B cell (primary cell): ENCODE results near the gene MTCL1.

ENCODE experiments used
- EZH2 ChIP-seq: IDR thresholded peaks from 2 replicates; pipeline ENCODE4 v1.6.1; 2012; ENCODE audit warnings: borderline replicate concordance, low read depth, mild to moderate bottlenecking, moderate library complexity, low read length; ENCODE audit not compliant: insufficient read depth, poor library complexity, severe bottlenecking
- TF ChIP-seq, protein P1 (sequence below): fragments of 200-600 bp; IDR thresholded peaks from one replicate; pipeline ENCODE4 v1.8.0; 2022; ENCODE audit warnings: antibody characterized with exemption, mild to moderate bottlenecking

DNA sequence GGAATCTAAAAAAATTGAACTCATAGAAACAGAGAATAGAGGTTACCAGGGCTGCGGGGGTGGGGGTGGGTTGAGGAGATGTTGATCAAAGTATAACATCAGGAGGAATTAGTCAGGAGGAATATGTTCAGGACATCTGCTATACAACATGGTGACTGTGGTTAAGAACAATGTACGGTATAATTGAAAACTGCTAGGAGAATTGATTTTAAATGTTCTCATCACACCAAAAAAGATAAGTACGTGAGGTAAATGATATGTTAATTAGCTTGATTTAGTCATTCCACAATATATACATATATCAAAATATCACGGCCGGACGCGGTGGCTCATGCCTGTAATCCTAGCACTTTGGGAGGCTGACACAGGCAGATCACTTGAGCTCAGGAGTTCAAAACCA is 140.2 kb downstream of the MTCL1 start:
- no peak for TF ChIP-seq EZH2
- TF ChIP-seq, protein P1, sequence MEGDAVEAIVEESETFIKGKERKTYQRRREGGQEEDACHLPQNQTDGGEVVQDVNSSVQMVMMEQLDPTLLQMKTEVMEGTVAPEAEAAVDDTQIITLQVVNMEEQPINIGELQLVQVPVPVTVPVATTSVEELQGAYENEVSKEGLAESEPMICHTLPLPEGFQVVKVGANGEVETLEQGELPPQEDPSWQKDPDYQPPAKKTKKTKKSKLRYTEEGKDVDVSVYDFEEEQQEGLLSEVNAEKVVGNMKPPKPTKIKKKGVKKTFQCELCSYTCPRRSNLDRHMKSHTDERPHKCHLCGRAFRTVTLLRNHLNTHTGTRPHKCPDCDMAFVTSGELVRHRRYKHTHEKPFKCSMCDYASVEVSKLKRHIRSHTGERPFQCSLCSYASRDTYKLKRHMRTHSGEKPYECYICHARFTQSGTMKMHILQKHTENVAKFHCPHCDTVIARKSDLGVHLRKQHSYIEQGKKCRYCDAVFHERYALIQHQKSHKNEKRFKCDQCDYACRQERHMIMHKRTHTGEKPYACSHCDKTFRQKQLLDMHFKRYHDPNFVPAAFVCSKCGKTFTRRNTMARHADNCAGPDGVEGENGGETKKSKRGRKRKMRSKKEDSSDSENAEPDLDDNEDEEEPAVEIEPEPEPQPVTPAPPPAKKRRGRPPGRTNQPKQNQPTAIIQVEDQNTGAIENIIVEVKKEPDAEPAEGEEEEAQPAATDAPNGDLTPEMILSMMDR, result no peak
